Peyer's patch (tissue), 4 donors: Measurements from ENCODE around the gene CCNB2. TPM values are rescaled to one million over a fixed set of nuclear protein-coding genes. Genes with fewer than 3 reads are reported as not detected.

Experiments
- DNase-seq, 3 donors: peaks; one replicate each; pipeline ENCODE4 v3.0.0-alpha.2; 2017 to 2019
- H3K27ac ChIP-seq, 4 donors: fragments of 200-600 bp; sonication (generic); one replicate each; pipeline ENCODE4 v1.5.1; 2016 to 2019
- H3K27me3 ChIP-seq, 2 donors: fragments of 200-600 bp; sonication (generic); one replicate each; pipeline ENCODE4 v1.5.1; 2019
- H3K36me3 ChIP-seq, 3 donors: fragments of 200-600 bp; sonication (generic); one replicate each; pipeline ENCODE4 v1.5.1; 2016 to 2019
- H3K4me1 ChIP-seq, 4 donors: fragments of 200-600 bp; sonication (generic); one replicate each; pipeline ENCODE4 v1.5.1; 2016 to 2019
- H3K4me3 ChIP-seq, 4 donors: fragments of 200-600 bp; sonication (generic); 1 replicate in 3 of 4; 2 replicates in 1 of 4; pipeline ENCODE4 v1.5.1; 2016 to 2019; ENCODE audit warnings: mild to moderate bottlenecking in 1 of 4
- H3K9me3 ChIP-seq, 4 donors: fragments of 200-600 bp; sonication (generic); one replicate each; pipeline ENCODE4 v1.5.1; 2016 to 2019; ENCODE audit warnings: mild to moderate bottlenecking in 1 of 4
- CTCF ChIP-seq, 6 experiments: fragments of 450-650 bp in 4 of 6; fragments of 200-600 bp in 2 of 6; sonication (generic) in 1 of 6; IDR thresholded peaks; one replicate each; pipeline ENCODE4 v1.5.1; 2017 to 2019; ENCODE audit warnings: antibody characterized with exemption in 6 of 6, mild to moderate bottlenecking in 3 of 6, moderate library complexity in 1 of 6
- POLR2A ChIP-seq, 2 donors: fragments of 450-650 bp; IDR thresholded peaks; one replicate each; pipeline ENCODE4 v1.5.1; 2017; ENCODE audit warnings: antibody characterized with exemption in 2 of 2, mild to moderate bottlenecking in 2 of 2, moderate library complexity in 2 of 2
- total RNA-seq, 4 donors: library from RNA; depleted of rRNA; stranded (reverse); fragments of >200 nt; gene quantifications; one replicate each; pipeline ENCODE4 v1.1.0, GENCODE V29; 2016

CCNB2 gene
- 10 to 100 TPM in 1 of 4 donors, 1 to 10 TPM in 3; 5.2 to 18.2 (median 8.2) TPM for total RNA-seq

DNA sequence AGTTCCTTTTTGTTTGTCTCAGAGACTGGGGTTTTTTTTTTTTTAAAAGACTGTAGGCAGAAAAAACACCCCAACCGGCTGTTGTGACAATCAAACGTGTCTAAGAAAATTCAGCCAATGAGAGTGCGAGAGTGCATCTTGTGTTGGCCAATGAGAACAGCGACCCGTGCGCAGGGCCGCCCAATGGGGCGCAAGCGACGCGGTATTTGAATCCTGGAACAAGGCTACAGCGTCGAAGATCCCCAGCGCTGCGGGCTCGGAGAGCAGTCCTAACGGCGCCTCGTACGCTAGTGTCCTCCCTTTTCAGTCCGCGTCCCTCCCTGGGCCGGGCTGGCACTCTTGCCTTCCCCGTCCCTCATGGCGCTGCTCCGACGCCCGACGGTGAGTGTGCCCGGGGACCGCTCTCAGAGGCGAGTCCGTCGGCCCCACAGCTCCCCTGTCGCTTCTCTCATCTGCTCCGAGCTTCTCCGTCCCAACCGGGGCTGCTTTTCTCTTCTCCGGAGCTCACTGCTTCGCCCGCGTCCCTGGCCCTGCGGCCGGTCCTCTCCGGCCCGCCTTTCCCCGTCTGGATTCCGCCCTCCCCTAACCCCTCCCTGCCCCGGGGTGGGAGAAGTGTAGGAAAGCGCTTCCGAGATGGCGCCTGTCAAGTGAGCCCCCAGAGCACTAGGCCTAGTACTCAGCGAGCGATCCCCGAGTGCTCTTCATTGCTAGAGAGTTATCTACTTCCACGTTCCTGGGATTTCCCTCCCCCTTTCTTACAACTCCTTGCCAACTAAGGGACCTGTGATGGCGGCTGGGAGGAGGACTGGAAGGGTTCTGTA is at the start of gene CCNB2:
Gene CCNB2, plus strand, starts transcription at position 235 of the 821 bp plus-strand sequence. Its CDS starts 123 bp downstream, at position 358.
- TF ChIP-seq POLR2A (IDR thresholded peaks at IDR 0.05) = no peak
- TF ChIP-seq CTCF (IDR thresholded peaks at IDR 0.05) = no peak
- Histone ChIP-seq H3K9me3 (no peaks in the 10 kb centered on the region), H3K4me1 (peaks cover 0 to 7% (median 0%) of the 10 kb centered on the region in 4 donors), H3K27me3 (no peaks in the 10 kb centered on the region), H3K27ac (peak within 1 kb of the TSS in 3 of 4 donors; percentile 6 to 49 (median 32)), H3K36me3 (peaks cover 0 to 4% (median 0%) of the 10 kb centered on the region in 3 donors), H3K4me3 (peak within 1 kb of the TSS; percentile 47 to 86 (median 71))
- peak; percentile 81 to 93 (median 90) for DNase-seq

DNA sequence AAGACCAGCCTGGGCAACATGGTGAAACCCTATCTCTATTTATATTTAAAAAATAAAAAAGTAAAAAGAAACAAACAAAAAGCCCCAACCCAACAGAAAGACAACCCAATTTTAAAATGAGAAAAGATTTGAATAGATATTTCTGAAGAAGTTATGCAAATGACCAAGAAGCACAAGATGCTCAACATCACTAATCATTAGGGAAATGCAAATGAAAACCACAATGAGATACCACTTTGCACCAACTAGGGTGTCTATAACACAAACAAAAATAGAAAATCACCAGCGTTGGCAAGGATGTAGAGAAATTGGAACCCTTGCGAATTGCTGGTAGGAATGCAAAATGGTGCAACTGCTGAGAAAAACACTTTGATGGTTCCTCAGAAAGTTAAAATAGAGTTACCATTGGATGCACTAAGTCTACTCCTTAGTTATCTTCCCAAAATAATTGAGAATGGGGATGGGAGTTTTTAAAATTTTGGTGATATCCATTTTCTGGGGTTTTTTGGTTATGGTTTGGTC is 45.8 kb upstream of the CCNB2 start:
- no peaks in the 10 kb centered on the region for H3K9me3 ChIP-seq
- TF ChIP-seq CTCF (IDR thresholded peaks at IDR 0.05) (no peak), POLR2A (IDR thresholded peaks at IDR 0.05) (no peak)
- H3K4me1 ChIP-seq = no peaks in the 10 kb centered on the region
- no peak overlapping the region for H3K27ac ChIP-seq
- DNase-seq = no peak
- peaks cover 0 to 95% (median 0%) of the 10 kb centered on the region in 3 donors for H3K36me3 ChIP-seq
- H3K4me3 ChIP-seq = no peak overlapping the region
- H3K27me3 ChIP-seq = no peaks in the 10 kb centered on the region

DNA sequence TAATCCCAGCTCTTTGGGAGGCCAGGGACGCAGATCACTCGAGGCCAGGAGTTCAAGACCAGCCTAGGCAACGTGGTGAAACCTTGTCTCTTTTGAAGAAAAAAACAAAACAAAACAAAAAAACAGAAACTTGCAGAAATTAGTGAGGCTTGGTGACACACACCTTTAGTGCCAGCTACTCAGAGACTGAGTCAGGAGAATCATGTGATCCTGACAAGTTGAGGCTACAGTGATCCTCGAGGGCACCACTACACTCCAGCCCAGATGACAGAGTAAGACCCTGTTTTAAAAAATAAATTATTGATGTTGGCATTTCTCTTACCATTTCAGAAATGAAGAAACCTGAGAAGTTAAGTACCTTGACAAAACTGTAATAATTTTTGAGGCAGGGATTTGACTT is 44.6 kb upstream of the CCNB2 start:
- no peak for TF ChIP-seq CTCF (IDR thresholded peaks at IDR 0.05)
- no peak for TF ChIP-seq POLR2A (IDR thresholded peaks at IDR 0.05)
- peaks cover 0 to 96% (median 0%) of the 10 kb centered on the region in 3 donors for H3K36me3 ChIP-seq

GRCh38 chr15:59063042-59063441 is 41.9 kb upstream of the CCNB2 start:
- Histone ChIP-seq H3K27ac (no peak overlapping the region), H3K9me3 (no peaks in the 10 kb centered on the region), H3K4me1 (no peaks in the 10 kb centered on the region), H3K27me3 (no peaks in the 10 kb centered on the region), H3K4me3 (no peak overlapping the region), H3K36me3 (peaks cover 0 to 97% (median 0%) of the 10 kb centered on the region in 3 donors)
- DNase-seq = no peak
- no peak for TF ChIP-seq POLR2A (IDR thresholded peaks at IDR 0.05)
- TF ChIP-seq CTCF (IDR thresholded peaks at IDR 0.05) = no peak

More for the DNA sequence above, 44.6 kb upstream of the CCNB2 start:
- no peaks in the 10 kb centered on the region for H3K27me3 ChIP-seq
- no peak overlapping the region for H3K27ac ChIP-seq
- no peaks in the 10 kb centered on the region for H3K9me3 ChIP-seq
- no peak overlapping the region for H3K4me3 ChIP-seq
- no peak for DNase-seq
- H3K4me1 ChIP-seq = no peaks in the 10 kb centered on the region

DNA sequence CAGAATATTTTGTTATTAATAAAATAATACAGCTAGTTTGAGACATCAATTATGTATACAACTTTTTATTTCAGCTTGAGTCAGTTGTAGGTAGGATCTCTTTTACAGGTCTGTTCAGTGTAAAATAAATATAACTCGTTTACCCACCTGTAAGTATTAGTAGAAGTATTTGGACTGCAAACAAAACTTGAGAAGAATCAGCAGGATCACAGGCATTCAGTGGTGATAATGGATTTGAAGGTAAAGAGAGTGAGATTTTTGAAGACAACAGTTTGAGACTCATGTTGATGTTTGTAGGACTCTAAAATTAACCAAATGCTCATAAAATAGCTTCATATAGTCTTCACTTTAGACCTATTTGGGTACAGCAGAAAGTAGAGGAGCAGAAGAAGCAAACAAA is 35.5 kb upstream of the CCNB2 start:
- no peak overlapping the region for H3K27ac ChIP-seq
- H3K4me3 ChIP-seq = no peak overlapping the region
- no peak for TF ChIP-seq POLR2A (IDR thresholded peaks at IDR 0.05)
- TF ChIP-seq CTCF (IDR thresholded peaks at IDR 0.05) = no peak
- no peaks in the 10 kb centered on the region for H3K27me3 ChIP-seq
- DNase-seq = no peak
- peaks cover 0 to 68% (median 0%) of the 10 kb centered on the region in 3 donors for H3K36me3 ChIP-seq
- H3K9me3 ChIP-seq = no peaks in the 10 kb centered on the region
- no peaks in the 10 kb centered on the region for H3K4me1 ChIP-seq
